ENCODE measurements around the gene MLPH. TPM values are rescaled to one million over a fixed set of nuclear protein-coding genes. Genes with fewer than 3 reads are reported as not detected.

MLPH gene, protein sequence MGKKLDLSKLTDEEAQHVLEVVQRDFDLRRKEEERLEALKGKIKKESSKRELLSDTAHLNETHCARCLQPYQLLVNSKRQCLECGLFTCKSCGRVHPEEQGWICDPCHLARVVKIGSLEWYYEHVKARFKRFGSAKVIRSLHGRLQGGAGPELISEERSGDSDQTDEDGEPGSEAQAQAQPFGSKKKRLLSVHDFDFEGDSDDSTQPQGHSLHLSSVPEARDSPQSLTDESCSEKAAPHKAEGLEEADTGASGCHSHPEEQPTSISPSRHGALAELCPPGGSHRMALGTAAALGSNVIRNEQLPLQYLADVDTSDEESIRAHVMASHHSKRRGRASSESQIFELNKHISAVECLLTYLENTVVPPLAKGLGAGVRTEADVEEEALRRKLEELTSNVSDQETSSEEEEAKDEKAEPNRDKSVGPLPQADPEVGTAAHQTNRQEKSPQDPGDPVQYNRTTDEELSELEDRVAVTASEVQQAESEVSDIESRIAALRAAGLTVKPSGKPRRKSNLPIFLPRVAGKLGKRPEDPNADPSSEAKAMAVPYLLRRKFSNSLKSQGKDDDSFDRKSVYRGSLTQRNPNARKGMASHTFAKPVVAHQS
- total RNA-seq (2022; extraction: Qiagen RNA extraction; ENCODE audit: low read depth) = 180 to 294 TPM (median 277 TPM) in 5 replicates

DNA sequence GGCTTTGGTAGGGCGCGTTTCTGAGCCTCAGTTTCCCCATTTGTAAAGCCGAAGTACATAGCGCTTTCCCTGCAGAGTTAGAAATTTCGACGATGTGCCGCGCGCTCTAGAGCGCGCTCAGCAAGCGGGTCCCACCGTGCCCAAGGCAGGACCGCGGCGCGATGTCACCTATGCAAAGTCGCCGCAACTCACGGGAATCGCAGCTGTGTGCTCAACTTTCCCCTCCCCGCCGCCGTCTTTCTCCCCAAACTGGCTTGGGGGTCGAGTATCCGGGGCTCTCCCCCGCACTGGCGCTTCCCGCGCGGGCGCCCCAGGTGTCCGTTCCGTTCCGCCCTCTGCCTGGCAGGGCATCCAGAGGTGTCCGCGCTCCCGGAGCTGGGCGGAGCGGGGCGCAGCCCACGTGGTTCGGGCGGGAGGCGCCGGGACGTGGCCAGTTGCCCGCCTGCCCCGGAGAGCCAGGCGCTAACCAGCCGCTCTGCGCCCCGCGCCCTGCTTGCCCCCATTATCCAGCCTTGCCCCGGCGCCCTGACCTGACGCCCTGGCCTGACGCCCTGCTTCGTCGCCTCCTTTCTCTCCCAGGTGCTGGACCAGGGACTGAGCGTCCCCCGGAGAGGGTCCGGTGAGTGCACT, at the start of gene MLPH:
Gene MLPH (plus strand): TSS at position 433 of the 630 bp plus-strand sequence. CDS start 6,176 bp downstream, outside the sequence.

DNA sequence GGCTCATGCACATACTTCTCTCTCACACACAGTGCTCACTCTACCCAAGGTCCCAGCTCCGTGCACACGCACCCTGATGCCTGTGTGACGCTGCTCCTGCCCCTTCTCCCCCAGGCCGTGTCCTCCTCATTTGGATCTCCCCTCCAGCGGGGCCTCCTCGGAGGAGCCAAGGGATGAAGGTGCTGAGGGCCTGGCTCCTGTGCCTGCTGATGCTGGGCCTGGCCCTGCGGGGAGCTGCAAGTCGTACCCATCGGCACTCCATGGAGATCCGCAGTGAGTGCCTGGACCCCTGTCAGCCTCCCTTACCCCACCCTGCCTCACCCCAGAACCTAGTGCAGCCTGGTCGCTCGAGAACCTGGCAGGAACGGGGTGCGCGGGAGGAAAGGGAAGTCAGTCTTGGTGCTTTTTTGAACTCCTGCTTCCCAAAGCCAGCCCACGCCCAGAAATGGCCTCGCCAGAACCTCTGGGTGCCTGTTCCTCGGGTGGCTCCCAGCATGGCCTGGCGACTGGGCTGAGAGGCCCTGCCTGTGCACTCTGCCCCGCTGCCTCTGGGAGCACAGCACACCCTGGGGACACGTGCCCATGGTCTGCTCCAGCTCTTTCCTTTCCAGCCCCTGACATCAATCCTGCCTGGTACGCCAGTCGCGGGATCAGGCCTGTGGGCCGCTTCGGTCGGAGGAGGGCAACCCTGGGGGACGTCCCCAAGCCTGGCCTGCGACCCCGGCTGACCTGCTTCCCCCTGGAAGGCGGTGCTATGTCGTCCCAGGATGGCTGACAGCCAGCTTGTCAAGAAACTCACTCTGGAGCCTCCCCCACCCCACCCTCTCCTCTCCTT, 79.6 kb downstream of the MLPH start, which contains the start of gene PRLH:
Gene PRLH (plus strand): TSS at position 174 of the 835 bp plus-strand sequence. CDS start 0 bp downstream, at position 174.

DNA sequence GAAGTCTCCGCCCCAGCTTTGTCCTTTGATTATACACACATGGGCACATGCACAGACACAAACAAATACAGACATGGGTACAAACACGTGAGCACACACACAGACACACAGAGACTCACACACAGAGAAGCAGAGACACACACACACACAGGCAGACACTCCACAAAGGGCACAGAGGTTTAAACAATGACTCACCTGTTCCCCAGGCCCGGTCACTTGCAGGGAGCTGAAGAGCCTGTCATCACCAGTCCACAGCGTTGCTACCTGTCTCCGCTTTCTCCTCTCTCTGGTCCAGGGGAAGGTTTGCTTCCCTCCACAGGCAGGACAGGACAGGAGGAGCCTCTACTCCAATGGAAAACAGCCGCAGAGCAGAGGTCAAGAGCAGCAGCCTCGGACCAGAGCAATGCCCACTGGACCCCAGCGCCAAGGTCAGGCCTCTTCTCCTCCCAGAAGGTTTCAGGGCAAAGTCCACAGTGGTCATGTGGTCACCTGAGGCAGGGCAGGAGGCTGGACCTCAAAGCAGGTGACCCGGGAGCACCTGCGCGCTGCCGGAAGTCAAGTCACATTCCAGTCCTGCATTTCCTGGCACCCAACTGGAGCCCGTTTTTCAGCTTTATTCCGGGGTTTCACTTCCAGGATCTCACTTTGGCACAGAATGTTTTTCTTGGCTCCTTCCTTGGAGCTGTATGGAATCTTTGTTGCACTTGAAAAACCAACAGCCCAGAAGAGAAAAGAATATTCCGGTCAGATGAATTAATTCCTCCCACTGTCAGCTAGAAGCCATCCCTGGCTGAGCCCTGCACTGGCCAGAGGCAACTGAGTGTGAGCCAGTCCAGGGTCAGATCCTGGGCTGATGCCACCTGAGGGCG, 103.5 kb downstream of the MLPH start, which contains the start of gene RAB17:
Gene RAB17 (minus strand): TSS at position 463 of the 869 bp plus-strand sequence. CDS start 4,580 bp downstream, outside the sequence.

Other genes with a start within 250 kb of the MLPH start
- 0.03 to 0.11 TPM (median 0.09 TPM) in 5 replicates for gene COL6A3, start 73.1 kb upstream of the MLPH start, total RNA-seq (2022; extraction: Qiagen RNA extraction; ENCODE audit: low read depth)
- gene PRLH, start 79.3 kb downstream of the MLPH start, total RNA-seq (2022; extraction: Qiagen RNA extraction; ENCODE audit: low read depth) = not detected in 5 replicates
- 0.05 to 0.10 TPM (median 0.10 TPM) in 3 of 5 replicates, not detected in the others for gene RAB17, start 103.5 kb downstream of the MLPH start, total RNA-seq (2022; extraction: Qiagen RNA extraction; ENCODE audit: low read depth)
- gene LRRFIP1, start 140.3 kb downstream of the MLPH start, total RNA-seq (2022; extraction: Qiagen RNA extraction; ENCODE audit: low read depth) = 77.0 to 105 TPM (median 99.1 TPM) in 5 replicates

All from A549 treated with DMSO at 1 μM for 4 hours (cell line).